Measurements from ENCODE around the gene MEF2A. TPM values are rescaled to one million over a fixed set of nuclear protein-coding genes. Genes with fewer than 3 reads are reported as not detected.
"Not testable (repeated sequence)": the region's sequence is repeated elsewhere in the genome, so short reads cannot be mapped to it uniquely, and the experiment has no call there.

Gene MEF2A
- 10 to 100 TPM; 42.6 to 63.7 (median 53.7) TPM for polyA plus RNA-seq (ENCODE audit: insufficient read length in 10 of 10)
- long read RNA-seq, donor 1, full-length matches to known transcripts: 10 of 17 reads
- long read RNA-seq, donor 1, partial matches to known transcripts: 7 of 17 reads
- long read RNA-seq, donor 1, other reads (novel, unspliced or antisense): 0 of 17 reads
- long read RNA-seq, donor 2, full-length matches to known transcripts: 2 of 8 reads
- long read RNA-seq, donor 2, partial matches to known transcripts: 6 of 8 reads
- long read RNA-seq, donor 2, other reads (novel, unspliced or antisense): 0 of 8 reads
- long read RNA-seq, donor 3: 0 reads
- long read RNA-seq, donor 4, full-length matches to known transcripts: 2 of 11 reads
- long read RNA-seq, donor 4, partial matches to known transcripts: 9 of 11 reads
- long read RNA-seq, donor 4, other reads (novel, unspliced or antisense): 0 of 11 reads
- long read RNA-seq, donor 5, full-length matches to known transcripts: 6 of 17 reads
- long read RNA-seq, donor 5, partial matches to known transcripts: 11 of 17 reads
- long read RNA-seq, donor 5, other reads (novel, unspliced or antisense): 0 of 17 reads
- long read RNA-seq, donor 6, full-length matches to known transcripts: 6 of 17 reads
- long read RNA-seq, donor 6, partial matches to known transcripts: 11 of 17 reads
- long read RNA-seq, donor 6, other reads (novel, unspliced or antisense): 0 of 17 reads
- long read RNA-seq, donor 7, partial matches to known transcripts: 13 of 14 reads
- long read RNA-seq, donor 7, other reads (novel, unspliced or antisense): 0 of 14 reads
- long read RNA-seq, donor 8, full-length matches to known transcripts: 3 of 16 reads
- long read RNA-seq, donor 8, partial matches to known transcripts: 13 of 16 reads
- long read RNA-seq, donor 8, other reads (novel, unspliced or antisense): 0 of 16 reads
- long read RNA-seq, donor 9, full-length matches to known transcripts: 2 of 2 reads
- long read RNA-seq, donor 9, partial matches to known transcripts: 0 of 2 reads
- long read RNA-seq, donor 9, other reads (novel, unspliced or antisense): 0 of 2 reads

DNA sequence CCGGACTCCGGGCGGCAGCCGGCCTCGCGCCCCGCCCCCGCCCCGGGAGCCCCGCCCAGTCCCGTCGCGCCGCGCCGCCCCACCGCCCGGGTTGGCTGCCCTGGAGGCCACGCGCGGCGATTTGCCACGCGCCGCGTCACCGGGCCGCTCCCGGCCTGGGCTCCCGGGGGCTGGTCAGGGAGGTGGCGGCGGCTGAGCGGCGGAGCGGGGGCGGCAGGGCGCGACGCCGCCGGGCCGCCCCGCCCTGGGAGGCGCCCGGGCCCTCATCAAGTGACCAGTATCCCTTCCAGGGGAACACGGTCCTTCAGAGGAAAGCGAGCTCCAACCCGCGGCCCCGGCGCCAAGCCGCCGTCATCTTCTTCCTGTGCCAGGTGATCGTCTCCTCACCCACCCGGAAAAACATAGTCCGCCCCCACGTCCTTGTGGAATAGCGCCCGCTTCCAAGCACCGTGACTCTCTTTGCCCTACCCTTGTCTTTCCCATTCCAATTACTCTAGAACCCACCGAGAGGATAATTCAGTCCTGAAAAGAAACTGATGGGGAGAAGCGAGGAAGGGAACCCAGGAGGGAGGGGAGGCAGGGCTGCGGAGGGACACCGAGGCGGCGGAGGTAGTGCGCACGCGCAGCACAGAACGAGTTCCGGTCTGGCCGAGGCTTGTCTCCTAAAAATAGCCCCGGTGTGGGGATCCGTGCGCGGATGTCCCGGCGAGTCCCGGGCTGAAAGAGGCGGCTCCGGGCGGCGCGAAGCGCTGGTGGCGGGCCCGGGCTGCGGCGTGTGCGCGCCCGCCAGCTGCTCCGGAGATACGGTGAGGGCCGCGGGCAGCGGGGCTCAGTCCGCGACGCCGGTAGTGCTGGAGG lies at the start of gene MEF2A:
Gene MEF2A (plus strand): TSS at position 686 of the 858 bp plus-strand sequence. CDS start 67,136 bp downstream, outside the sequence.
- DNase-seq: peak; percentile 95 to 98 (median 97)

DNA sequence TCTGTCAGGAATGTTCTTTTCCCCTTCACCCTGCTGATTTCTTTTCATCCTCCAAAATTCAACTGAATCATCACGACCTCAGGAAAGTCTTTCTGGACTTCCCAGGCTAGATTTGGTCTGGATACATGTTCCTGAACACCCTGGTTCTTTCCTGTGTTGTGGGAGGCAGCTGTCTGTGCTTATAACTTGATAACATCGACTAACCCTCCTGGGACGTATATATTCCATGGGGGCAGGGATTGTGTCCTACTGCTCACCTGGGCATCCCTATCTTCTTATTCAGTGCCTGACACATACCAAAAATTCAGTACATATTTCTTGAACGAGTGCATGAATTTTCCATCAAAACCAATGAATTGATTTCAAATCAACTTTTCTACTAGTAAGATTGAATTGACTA lies 47.6 kb upstream of the MEF2A start:
- DNase-seq: no peak

GRCh38 chr15:99519366-99519765 lies 46.4 kb upstream of the MEF2A start:
- DNase-seq: not testable (repeated sequence)

DNA sequence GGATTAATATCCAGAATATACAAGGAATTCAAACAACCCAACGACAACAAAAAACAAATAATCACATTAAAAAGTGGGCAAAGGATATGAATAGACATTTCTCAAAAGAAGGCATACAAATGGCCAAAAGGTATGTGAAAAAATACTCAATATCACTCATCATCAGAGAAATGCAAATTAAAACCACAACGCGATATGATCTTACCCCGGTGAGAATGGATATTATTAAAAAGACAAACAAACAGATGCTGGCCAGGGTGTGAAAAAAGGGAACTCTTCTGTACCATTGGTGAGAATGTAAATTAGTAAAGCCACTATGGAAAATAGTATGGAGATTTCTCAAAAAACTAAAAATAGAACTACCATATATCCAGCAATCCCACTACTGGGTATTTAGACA lies 43.5 kb upstream of the MEF2A start:
- no peak for DNase-seq

DNA sequence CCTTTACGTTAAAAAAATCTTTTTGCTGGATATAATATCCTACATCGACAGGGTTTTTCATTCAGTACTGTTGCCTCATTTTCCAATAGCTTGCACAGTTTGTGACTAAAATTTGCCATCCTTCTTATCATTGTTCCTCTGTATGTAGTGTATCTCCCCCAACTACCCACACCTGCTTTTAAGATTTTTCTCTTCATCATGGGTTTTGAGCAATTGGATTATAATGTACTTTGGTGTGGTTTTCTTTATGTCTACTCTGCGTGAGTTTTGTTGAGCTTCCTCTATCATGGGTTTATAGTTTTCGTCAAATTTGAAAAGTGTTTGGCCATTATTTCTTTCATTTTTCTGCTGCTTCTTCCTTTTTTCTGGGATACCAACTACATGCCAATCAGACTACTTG lies 39.6 kb upstream of the MEF2A start:
- DNase-seq: no peak

GRCh38 chr15:99526671-99527070 lies 39.1 kb upstream of the MEF2A start:
- no peak for DNase-seq

DNA sequence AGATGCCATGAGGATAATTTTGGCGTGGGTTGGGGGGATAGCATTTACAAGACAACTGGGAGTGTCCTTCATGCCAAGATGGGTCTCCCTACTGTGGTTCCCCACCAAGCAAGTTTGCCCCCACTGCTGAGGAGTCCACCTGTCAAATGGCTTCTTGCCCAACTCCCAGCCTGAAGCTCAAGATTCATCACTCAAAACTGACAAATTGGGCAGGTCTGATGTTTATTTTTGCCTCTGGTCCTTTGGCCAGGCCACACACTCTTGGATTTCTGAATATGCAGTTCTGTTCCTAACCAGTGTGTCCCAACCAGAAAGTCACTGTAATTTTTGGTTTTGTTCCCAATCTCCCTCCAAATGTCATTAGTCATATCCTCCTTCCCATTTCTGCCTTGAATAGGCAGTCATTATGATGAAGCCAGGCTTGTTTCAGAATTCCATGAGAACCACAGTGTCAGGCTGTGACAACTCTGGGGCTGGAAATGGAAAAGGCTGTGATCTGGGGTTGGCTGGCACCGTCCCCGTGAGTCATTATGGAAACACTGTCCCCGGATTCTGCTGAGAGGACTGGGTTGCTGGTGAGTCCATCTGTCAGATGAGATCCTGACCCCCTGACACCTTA lies 29.3 kb upstream of the MEF2A start:
- peak in 1 of 3 donors; percentile 70 for DNase-seq

DNA sequence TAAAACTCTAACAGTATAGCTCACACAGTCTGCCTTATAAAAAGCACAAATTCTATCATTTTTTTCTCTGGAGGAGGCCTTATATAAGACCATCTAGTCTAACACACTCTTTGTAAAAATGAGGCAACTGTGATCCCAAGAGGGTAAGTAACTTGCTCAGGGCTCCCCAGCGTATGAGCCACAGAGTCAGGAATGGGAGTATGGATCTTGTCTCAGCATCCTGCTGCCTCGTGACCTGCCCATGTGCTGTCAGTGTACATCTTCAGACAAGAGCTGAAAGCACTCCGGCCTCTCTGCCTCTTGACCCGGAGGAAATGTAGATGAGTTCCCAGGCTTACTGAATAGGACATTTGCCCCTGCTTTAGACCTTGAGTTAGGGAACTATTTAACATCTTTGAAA lies 28.4 kb upstream of the MEF2A start:
- DNase-seq: no peak

DNA sequence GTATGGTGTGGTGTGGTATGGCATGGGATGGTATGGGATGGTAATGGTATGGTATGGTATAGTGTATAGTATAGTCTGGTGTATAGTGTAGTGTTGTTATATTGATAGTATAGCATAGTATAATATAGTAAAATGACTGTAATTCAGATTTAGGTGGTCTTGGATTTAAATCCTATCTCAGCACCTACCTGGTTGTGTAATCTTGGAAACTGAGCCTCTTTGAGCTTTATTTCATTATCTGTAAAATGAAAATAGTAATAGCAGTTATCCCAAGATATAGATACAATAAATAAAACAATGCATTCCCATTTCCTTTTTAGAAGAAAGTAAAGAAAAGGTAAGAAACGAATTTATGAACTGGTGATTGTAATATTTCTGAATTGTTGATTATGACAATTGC lies 27.5 kb upstream of the MEF2A start:
- DNase-seq: no peak

GRCh38 chr15:99542828-99543227 lies 23.0 kb upstream of the MEF2A start:
- no peak for DNase-seq

DNA sequence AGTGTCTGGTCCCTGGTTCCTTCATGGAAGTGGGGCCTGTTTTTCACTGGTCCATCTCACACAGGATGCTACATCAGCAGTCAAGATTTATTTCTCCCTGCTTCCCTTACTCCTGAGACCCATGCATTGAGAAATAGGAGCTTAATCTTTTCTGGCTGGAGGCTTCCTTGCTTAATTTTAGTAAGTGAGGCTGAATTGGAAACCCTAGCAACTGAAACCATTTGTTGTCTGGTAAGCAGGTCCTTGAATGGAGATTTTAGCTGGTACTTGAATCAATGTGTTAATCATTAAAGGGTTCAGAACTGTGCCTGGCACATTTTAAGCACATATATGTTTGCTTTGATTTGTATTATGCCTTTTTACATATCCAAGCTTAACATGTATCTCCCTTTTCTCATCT lies 20.2 kb upstream of the MEF2A start:
- DNase-seq: no peak

DNA sequence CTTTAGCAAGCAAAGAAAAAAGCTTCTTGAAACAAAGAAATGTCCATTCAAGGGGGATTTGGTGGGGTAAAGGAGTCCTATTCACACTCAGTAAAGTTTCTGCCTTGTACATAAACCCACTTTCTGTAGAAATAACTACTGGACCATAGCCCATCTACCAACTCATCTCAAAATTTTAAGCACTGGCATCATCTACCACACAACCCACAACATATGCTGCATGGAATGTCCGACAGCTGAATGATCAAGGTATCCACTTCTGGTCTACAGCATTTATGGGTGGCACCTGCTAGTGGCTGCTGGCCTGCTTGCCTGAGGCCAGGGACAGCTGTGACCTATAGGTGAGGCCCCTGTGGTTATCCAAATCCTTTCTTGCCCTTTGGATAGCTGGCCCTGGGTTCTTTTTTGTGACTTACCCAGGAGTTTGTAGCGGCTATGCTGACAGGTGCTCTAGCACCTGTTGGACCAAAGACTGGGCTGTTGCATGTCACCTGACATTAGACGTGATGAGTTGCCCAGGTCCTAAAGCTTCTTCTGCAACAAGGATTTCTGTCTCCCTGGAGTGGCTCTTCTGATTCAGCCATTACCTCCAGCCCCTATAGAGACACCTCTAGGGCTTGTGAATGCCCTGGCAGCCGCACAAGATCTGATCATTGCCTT lies 19.2 kb upstream of the MEF2A start:
- DNase-seq: peak in 1 of 3 donors; percentile 29

- DNase-seq: no peak
Measured at GRCh38 chr15:99547517-99547916, 18.3 kb upstream of the MEF2A start.

DNA sequence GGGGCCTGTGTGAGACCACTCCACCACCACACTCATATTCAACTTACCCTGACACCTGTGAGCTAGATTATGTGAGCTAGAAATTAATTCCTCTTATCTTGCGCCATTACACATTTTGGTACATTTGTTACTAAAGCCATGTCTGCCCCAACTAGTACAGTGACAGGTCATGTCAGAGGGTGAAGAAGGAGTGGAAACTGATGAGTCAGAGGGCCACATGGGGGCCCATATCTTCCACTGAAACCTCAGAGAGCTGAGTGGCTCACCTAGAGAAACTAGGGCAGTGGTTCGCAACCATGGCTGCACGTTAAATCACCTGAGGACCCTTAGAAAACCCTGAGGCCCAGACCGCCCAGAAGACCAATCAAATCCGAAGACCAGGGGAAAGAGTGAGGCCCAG lies 15.7 kb upstream of the MEF2A start:
- DNase-seq: no peak

DNA sequence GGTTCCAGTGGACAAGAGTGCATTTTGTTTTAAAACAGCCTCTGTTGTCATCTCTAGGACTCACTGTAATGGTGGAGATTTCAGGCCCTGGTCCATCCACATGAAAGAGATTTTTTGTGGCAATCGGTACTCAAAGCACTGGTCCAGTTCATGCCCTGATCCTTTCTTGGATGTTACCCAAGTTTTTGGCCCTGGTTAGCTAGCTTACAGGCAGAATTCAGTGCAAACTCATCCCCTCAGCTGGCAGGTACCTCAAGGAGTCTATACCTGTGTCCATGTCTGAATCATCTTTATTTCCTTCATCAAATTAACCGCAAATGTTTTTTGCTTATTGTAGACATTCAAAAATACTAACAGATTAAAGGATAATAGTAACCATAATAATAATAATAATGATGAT lies 13.7 kb upstream of the MEF2A start:
- no peak for DNase-seq

GRCh38 chr15:99554880-99555488 lies 10.8 kb upstream of the MEF2A start:
- DNase-seq: no peak

DNA sequence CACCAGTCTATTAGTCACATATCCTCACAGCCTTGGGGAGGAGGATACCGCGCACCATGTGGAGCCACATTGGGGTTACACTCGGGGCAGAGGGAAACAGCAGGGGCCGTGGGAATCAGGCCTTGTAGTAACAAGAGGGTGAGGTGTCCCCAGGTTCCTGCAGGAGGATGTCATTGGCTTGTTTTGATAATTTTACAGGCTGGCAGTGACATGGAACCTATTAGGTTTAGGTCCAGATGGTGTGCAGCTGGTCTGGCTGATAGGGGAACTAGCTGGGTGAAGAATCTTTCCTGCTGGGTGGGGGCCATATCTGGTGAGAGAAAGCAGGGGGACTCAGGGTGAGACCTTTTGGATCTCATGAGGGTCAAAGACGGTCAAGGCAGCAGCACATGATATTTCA lies 9.8 kb upstream of the MEF2A start:
- no peak for DNase-seq

DNA sequence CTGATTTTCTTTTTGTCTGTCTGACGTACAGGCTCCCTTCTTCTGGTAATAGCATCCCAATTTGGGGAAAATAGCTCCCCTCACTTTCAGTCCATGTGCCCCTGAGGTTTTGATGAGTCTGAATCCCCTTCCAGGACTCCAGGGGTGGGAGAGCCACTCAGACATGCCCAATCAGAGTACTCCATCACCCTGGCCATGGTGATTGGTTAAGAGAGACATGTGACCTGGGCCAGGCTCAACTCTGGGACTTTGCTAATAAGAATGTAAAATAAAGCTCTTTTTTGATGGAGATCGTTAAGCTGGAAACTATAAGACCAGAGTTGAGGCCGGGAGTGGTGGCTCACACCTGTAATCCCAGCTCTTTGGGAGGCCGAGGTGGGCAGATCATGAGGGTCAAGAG lies 9.2 kb upstream of the MEF2A start:
- DNase-seq: no peak

DNA sequence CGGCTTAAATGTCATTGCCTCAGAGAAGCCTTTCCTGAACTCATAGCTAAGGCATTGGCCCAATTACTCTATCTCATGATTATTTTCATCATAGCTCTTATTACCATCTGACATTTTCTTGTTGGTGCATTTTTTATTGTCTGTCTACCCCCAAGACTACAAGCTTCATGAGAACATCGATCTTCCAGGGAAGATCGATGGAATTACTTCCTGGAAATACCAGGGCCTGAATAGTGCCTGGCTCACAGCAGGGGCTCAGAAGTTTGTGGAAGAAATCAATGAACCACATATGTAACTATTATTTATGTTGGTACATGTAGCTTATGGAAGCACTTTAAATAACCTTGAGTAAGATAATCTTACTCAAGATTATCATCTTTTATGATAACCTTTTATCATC lies 7.7 kb upstream of the MEF2A start:
- no peak for DNase-seq

DNA sequence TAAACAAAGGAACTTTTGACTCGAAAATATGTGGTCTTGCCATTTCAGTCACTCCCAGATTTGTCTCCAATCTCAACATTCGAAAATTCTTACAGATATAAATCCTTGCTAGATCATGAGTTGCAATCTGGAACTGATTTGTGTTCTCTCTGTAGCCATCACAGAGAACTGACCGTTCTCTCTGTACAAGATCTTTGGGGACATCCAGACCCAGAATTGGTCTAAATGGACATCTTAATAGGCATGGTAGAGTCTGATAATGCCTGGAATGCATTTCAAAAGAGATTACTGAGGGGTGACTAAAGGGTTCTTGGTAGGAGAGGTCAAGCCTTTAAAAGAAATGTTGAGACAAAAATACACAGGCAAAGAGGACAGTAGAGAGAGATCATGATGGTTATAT lies 7.2 kb upstream of the MEF2A start:
- DNase-seq: no peak
